Duodenal mucosa (tissue), 2 donors: ENCODE data around the gene AMTN.

Experiments used
- H3K27ac ChIP-seq: one replicate; pipeline ENCODE4 v1.7.0; 2013; ENCODE audit warnings: low read depth, low read length
- H3K27me3 ChIP-seq, 2 donors: one replicate each; pipeline ENCODE4 v1.7.0; 2013; ENCODE audit warnings: low read length in 2 of 2, control low read depth in 1 of 2; ENCODE audit not compliant: insufficient read depth in 2 of 2, control insufficient read depth in 1 of 2
- H3K36me3 ChIP-seq, 2 donors: one replicate each; pipeline ENCODE4 v1.7.0; 2013; ENCODE audit warnings: low read length in 2 of 2, control low read depth in 1 of 2; ENCODE audit not compliant: insufficient read depth in 2 of 2, control insufficient read depth in 1 of 2
- H3K4me1 ChIP-seq, 2 donors: one replicate each; pipeline ENCODE4 v1.7.0; 2013; ENCODE audit warnings: low read length in 2 of 2, control low read depth in 1 of 2; ENCODE audit not compliant: insufficient read depth in 2 of 2, control insufficient read depth in 1 of 2
- H3K4me3 ChIP-seq, 2 donors: one replicate each; pipeline ENCODE4 v1.7.0; 2013; ENCODE audit warnings: low read length in 2 of 2, low read depth in 1 of 2
- H3K9ac ChIP-seq, 2 donors: one replicate each; pipeline ENCODE4 v1.7.0; 2013; ENCODE audit warnings: low read length in 2 of 2, low read depth in 1 of 2
- H3K9me3 ChIP-seq, 2 donors: one replicate each; pipeline ENCODE4 v1.7.0; 2013; ENCODE audit warnings: low read length in 2 of 2, control low read depth in 1 of 2; ENCODE audit not compliant: control insufficient read depth in 1 of 2

The AMTN gene

DNA sequence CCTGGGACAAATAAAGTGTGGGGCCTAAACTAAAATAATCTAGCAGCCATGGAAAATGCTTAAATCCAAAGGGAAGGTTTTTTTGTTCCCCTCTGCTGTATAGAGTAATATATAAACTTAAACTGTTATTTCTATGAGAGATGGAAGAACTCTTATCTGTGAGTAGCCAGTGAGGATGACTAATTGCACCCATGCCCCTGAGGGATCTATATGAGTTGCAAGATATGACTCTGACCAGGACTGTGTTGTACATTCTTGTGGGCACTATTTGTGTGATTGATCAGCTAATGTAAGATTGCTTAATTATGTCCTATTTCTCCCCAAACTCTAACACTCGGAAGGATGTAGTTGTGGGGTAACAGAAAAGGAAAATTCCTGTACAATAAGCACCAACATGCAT, 38.5 kb downstream of the AMTN start:
- H3K27me3 ChIP-seq, result no peaks in the 10 kb centered on the region
- no peak overlapping the region for H3K27ac ChIP-seq
- no peaks in the 10 kb centered on the region for H3K36me3 ChIP-seq
- H3K9me3 ChIP-seq, result no peaks in the 10 kb centered on the region
- no peak overlapping the region for H3K9ac ChIP-seq
- H3K4me1 ChIP-seq, result peaks cover 0 to 5% of the 10 kb centered on the region in 2 donors
- no peak overlapping the region for H3K4me3 ChIP-seq

- Histone ChIP-seq H3K9ac (no peak overlapping the region), H3K9me3 (no peaks in the 10 kb centered on the region), H3K27me3 (no peaks in the 10 kb centered on the region), H3K27ac (no peak overlapping the region), H3K36me3 (no peaks in the 10 kb centered on the region), H3K4me1 (peaks cover 0 to 5% of the 10 kb centered on the region in 2 donors), H3K4me3 (no peak overlapping the region)
Observed at GRCh38 chr4:70559211-70559830, 41.0 kb downstream of the AMTN start.

DNA sequence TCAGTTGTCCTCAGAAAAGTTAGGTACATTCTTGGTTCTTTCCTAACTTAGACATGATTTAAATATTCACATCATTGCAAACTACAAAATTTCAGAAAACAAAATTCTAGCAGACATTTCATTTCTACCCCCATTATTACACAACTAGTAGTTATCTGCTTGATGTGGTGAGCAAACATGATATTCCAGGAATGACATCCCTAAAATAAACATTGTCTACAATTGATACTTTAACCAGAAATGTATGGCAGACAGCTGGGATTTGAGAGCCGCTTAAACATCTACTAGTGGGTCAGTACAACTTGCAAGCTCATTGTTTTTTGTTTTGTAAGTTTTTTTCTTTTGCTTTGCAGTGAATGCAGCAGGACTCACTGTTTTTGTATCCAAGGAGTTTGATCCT, 41.6 kb downstream of the AMTN start:
- Histone ChIP-seq H3K36me3 (no peaks in the 10 kb centered on the region), H3K4me3 (no peak overlapping the region), H3K4me1 (peaks cover 0 to 5% of the 10 kb centered on the region in 2 donors), H3K9ac (no peak overlapping the region), H3K27ac (no peak overlapping the region), H3K27me3 (no peaks in the 10 kb centered on the region), H3K9me3 (no peaks in the 10 kb centered on the region)

- Histone ChIP-seq H3K36me3 (no peaks in the 10 kb centered on the region), H3K4me3 (no peak overlapping the region), H3K27ac (no peak overlapping the region), H3K4me1 (peaks cover 0 to 1% of the 10 kb centered on the region in 2 donors), H3K9me3 (no peaks in the 10 kb centered on the region), H3K27me3 (no peaks in the 10 kb centered on the region), H3K9ac (no peak overlapping the region)
Observed at GRCh38 chr4:70564033-70564432, 45.7 kb downstream of the AMTN start.

DNA sequence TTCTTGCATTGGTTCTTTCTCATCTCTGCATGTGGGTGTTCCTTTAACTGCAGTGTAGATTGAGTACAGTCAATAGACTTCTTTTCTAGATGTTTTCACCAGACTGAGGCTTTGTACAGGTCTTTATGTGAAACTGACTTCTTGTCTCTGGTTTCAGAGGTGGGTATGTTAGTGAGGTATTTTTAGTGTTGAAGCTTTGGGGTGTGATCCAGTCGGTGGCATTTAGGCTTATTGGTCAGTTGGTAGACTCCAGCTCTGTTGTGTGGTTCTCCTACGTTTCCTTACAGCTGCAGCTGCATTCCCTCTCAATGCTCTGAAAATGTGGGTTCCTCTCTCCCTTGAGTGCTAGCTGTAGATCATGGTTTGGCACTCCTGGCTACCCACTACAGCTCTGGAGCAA, 52.4 kb downstream of the AMTN start:
- Histone ChIP-seq H3K36me3 (no peaks in the 10 kb centered on the region), H3K9ac (no peak overlapping the region), H3K4me1 (no peaks in the 10 kb centered on the region), H3K4me3 (no peak overlapping the region), H3K27me3 (no peaks in the 10 kb centered on the region), H3K27ac (no peak overlapping the region), H3K9me3 (no peaks in the 10 kb centered on the region)

DNA sequence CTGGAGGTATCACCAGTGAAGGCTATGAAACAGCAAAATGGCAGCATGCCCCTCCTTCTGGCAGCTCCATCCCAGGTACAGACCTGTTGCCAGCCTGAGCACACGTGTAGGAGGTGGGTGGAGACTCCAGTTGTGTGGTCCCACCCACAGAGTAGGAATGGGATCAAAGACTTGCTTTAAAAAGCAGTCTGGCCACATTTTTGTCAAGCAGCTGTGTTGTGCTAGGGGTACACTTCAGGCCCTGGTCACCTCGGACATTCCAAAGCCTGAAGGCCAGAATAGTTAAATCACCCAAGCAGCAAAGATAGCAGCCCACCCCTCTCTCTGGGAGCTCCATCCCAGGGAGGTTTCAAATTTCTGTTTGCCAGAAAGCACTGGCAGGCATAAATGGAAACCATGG, 53.4 kb downstream of the AMTN start:
- Histone ChIP-seq H3K9me3 (no peaks in the 10 kb centered on the region), H3K27me3 (no peaks in the 10 kb centered on the region), H3K4me1 (no peaks in the 10 kb centered on the region), H3K27ac (no peak overlapping the region), H3K4me3 (no peak overlapping the region), H3K9ac (no peak overlapping the region), H3K36me3 (no peaks in the 10 kb centered on the region)

DNA sequence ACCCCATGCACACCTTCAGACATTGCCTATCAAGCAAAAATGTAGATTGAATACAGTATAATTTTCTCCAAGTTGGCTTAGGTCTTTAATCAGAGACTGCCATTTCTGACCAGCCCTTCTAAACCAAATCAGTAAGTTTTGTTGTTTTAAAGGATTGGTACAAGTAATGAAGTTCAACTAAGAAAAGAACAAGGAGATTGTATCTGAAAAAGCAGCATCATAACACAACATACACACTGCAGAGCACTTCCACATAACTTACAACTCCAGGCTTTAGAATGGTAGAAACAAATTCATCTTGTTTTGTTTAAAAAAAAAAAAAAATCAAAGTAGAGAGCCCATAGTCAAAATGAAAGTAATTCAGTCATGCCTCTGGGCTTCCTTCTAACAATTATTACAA, 57.6 kb downstream of the AMTN start:
- Histone ChIP-seq H3K9me3 (no peaks in the 10 kb centered on the region), H3K27ac (no peak overlapping the region), H3K9ac (no peak overlapping the region), H3K4me3 (no peak overlapping the region), H3K4me1 (no peaks in the 10 kb centered on the region), H3K27me3 (no peaks in the 10 kb centered on the region), H3K36me3 (no peaks in the 10 kb centered on the region)

GRCh38 chr4:70577220-70577927, 59.0 kb downstream of the AMTN start:
- no peak overlapping the region for H3K27ac ChIP-seq
- H3K9me3 ChIP-seq, result no peaks in the 10 kb centered on the region
- no peaks in the 10 kb centered on the region for H3K27me3 ChIP-seq
- H3K4me3 ChIP-seq, result no peak overlapping the region
- no peak overlapping the region for H3K9ac ChIP-seq
- H3K4me1 ChIP-seq, result no peaks in the 10 kb centered on the region
- no peaks in the 10 kb centered on the region for H3K36me3 ChIP-seq

- Histone ChIP-seq H3K36me3 (no peaks in the 10 kb centered on the region), H3K9me3 (no peaks in the 10 kb centered on the region), H3K4me1 (no peaks in the 10 kb centered on the region), H3K27me3 (no peaks in the 10 kb centered on the region), H3K27ac (no peak overlapping the region), H3K9ac (no peak overlapping the region), H3K4me3 (no peak overlapping the region)
Observed at GRCh38 chr4:70581980-70582379, 63.6 kb downstream of the AMTN start.
